HG02623 (cell line): ENCODE data around the gene CCDC117.
"Not testable (repeated sequence)": the region's sequence is repeated elsewhere in the genome, so short reads cannot be mapped to it uniquely, and the experiment has no call there.

Experiments used
- ATAC-seq: cut with Tn5 transposase; IDR thresholded peaks from one replicate; pipeline ENCODE4 v1.9.1; 2021; ENCODE audit warnings: moderate library complexity; ENCODE audit not compliant: unreplicated experiment

The CCDC117 gene

DNA sequence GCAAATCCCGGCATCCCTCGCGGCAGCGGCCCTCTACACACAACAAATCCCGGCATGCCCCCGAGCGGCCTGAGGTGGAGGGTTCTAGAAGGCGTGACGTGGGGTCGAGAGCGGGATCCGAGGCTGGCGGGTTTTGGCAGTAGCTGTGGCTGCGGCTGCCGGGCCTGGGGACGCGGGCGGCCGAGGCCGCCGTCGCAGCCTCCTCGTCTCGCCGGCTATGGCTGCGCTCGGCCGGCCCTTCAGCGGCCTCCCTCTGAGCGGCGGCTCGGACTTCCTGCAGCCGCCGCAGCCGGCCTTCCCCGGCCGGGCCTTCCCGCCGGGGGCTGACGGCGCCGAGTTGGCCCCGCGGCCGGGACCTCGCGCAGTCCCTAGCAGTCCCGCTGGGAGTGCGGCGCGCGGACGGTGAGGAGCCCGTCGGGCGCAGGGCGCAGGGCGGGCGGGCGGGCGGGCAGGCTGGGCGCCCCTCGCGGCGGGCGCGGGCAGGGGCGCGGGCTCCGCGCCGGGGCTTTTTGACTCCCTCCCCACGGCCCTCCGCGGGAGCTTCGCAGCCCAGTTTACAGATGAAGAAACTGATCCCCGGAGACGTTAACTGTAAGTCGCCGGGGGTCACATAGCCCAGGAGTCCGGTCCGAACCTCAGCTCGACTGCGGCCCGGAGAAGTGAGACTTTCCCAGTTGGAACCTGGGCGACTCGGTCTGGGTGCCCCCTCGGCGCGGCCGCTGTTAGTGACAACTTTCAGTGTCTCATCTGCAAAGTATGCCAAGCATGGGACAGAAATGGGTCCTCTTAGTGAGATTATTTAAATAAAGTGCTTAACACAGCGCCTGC, at the start of gene CCDC117:
CCDC117 (plus strand) TSS at position 63 of the 828 bp plus-strand sequence; CDS start at position 218, 155 bp downstream.
- peak; percentile 84 for ATAC-seq

- ATAC-seq: no peak
Measured at GRCh38 chr22:28728002-28728401, 44.5 kb upstream of the CCDC117 start.

DNA sequence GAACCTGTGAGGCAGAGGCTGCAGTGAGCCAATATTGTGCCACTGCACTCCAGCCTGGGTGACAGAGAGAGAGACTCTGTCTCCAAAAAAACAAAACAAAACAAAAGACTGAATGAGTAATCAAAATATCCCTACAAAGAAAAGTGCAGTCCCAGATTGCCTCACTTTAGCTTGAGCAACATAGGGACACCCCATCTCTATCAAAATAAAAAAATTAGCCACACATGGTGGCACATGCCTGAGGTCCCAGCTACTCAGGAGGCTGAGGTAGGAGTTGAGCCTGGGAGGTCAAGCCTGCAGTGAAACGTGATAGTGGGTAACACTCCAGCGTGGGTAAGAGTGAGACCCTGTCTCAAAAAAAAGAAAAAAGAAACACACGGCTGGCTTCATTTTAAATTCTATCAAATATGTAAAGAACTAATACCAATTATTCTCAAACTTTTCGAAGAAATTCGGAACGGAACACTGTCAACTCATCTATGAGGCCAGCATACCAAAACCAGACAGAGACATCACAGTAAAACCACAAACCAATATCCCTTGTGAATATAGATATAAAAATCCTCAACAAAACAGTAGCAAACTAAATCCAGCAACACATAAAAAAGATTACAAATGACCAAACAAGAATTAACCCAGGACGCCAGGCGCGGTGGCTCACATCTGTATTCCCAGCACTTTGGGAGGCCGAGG, 43.7 kb upstream of the CCDC117 start:
- no peak for ATAC-seq

DNA sequence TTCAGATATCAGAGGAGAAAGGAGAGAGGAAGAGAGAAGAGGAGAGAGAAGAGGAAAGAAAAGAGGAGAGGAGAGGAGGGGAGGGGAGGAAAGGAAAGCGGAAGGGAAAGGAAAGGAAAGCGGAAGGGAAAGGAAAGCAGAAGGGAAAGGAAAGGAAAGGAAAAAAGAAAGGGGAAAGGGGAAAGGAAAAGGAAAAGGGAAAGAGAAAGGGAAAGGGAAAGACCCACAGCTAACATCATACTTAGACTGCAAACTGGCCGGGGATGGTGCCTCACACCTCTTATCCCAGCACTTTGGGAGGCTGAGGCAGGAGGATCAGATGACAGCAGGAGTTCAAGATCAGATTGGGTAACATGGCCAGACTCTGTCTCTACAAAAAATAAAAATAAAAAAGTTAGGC, 42.3 kb upstream of the CCDC117 start:
- no peak for ATAC-seq

- ATAC-seq: no peak
Measured at GRCh38 chr22:28734393-28734792, 38.1 kb upstream of the CCDC117 start.

- no peak for ATAC-seq
Measured at GRCh38 chr22:28736301-28737155, 36.0 kb upstream of the CCDC117 start.

DNA sequence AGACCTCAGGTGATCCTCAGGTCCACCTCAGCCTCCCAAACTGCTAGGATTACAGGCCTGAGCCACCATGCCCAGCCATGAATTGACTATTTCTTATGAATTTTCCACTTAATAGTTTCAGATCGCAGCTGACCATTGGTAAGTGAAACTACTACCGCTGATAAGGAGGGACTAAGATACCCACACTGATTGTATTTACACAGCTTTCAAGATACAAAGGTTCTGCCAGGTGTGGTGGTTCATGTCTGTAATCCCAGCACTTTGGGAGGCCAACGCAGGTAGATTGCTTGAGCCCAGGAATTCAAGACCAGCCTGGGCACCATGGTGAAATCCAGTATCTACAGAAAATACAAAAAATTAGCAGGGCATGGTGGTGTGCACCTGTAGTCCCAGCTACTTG, 34.8 kb upstream of the CCDC117 start:
- no peak for ATAC-seq

GRCh38 chr22:28738876-28739275, 33.6 kb upstream of the CCDC117 start:
- ATAC-seq: not testable (repeated sequence)

DNA sequence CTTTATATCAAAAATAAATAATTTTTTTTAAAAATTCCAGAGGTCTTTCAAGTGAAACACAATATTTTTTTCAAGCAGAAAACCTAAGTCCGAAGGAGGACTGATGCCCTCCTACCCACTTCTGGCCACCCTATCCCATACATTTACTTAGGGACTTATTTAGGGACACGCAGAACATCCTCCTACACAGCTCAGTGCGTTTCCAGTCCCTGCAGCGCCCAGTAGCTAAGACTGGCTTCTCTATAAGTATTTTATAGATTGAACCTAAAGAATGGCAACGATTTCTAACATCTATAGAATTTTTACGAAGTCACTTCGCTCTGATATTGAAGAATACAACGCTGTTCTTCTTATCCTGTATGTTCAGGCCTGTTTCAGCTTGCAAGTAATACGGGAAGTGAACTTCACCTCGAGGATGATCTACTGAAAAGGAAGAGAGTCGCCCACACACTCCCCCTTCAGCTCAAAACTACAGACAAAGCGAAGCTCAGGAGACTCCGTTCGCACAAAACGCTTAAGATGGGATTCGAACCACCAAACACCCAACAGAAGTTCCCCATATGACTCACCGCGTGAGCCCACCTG, 31.2 kb upstream of the CCDC117 start:
- ATAC-seq: no peak

DNA sequence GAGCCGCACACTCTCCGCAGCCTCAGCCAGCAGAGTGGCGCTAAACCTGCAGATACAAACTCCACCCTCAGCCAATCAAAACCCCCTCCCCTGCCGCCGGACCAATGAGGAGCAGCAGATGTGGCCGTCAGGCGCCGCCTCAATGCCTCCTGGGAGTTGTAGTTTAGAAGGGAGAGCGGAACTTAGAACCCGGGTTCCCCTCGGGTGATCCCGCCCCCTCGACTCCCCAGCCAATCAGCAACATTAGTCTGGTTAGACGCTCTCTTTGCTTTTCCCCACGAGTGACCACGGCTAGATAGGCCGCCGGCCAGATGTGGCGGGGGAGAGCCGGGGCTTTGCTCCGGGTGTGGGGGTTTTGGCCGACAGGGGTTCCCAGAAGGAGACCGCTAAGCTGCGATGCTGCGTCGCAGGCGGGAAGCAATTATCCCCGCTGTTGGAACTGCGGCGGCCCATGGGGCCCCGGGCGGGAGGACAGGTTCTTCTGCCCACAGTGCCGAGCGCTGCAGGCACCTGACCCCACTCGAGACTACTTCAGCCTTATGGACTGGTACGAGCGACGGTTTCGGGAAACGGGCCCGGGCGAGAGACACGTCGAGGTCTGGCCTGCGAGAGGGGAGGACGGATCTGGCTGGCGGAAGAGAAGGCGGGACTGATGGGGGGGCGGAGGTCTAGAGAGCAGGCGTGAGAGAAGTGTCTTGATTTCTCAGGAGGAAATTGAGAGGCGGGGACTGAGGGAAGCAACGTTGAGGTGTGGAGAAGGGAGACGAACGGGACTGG, 30.5 kb upstream of the CCDC117 start, which contains the start of the genes CHEK2 and HSCB:
CHEK2 (minus strand) TSS at position 36 of the 777 bp plus-strand sequence. CDS start 7,099 bp downstream, outside the sequence.
HSCB (plus strand) TSS at position 255 of the 777 bp plus-strand sequence; CDS start at position 312, 57 bp downstream.
- ATAC-seq: peak; percentile 91

GRCh38 chr22:28742562-28742962, 29.9 kb upstream of the CCDC117 start:
- ATAC-seq: no peak

DNA sequence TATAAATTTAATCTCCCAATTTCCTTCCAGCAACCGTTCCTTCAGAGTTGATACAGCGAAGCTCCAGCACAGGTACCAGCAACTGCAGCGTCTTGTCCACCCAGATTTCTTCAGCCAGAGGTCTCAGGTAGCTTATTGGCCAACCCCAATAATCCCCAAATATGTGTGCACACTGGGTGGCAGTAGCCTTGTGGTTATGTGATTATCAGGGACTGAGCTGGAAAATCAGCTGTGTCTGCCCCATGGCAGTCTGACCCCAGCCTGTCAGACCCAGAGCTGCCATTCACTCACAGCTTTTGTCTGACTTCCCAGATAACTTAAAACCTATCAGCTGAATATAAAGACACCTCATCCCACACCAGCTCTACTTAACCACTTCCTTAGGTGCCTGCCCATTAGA, 28.6 kb upstream of the CCDC117 start:
- no peak for ATAC-seq

GRCh38 chr22:28750471-28750881, 22.0 kb upstream of the CCDC117 start:
- no peak for ATAC-seq

DNA sequence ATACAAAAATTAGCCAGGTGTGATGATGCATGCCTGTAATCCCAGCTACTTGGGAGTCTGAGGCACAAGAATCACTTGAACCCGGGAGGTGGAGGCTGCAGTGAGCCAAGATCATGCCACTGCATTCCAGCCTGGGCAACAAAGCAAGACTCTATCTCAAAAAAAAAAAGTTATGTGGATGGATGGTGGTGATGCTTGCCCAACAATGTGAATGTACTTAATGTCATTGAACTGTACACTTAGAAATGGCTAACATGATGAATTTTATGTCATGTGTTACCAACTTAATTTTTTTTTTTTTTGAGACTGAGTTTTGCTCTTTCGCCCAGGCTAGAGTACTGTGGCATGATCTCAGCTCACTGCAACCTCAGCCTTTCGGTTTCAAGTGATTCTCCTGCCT, 18.0 kb upstream of the CCDC117 start:
- ATAC-seq: not testable (repeated sequence)

DNA sequence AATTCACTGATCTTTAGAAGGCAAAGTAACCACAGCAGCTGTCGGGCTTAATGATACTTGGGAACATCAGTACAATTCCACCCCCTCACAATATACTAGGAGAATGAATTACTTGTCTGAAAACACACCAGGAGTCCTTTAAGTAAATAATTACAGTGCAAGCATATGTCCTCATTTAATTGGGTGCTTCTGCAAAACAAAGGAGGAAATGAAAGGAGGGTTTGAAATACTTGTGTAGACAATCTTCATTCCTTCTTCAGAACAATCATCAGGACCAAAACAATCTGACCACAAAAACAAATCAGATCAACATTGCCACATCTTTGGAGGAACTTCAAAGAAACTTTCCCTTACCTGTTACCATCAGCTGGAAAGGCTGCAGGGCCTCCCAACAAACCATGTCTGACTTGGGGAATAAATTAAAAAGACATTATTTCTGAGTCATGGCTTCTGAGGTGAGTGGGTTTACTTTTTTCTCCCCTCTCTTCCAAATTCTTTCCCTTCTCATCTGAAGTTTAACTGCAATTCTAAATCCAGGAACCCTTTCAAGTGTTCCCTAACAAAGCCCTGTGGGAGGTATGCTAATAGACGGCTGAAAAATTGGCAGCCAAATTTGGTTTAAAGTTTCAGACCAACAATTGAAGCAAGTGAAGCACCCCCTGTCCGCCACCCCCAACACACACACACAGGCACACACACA, 12.5 kb upstream of the CCDC117 start:
- no peak for ATAC-seq

- ATAC-seq: no peak
Measured at GRCh38 chr22:28761449-28761755, 11.1 kb upstream of the CCDC117 start.

DNA sequence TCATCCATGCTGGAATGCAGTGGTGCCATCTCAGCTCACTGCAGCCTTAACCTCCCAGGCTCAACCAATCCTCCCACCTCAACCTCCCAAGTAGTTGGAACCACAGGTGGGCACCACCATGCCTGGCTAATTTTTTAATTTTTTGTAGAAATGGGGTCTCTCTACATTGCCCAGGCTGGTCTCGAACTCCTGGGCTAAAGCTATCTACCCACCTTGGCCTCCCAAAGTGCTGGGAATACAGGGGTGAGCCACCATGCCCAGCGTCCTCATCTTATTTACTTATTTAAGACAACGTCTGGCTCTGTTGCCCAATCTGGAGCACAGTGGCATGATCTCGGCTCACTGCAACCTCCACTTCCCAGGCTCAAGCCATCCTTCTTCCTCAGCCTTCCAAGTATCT, 10.5 kb upstream of the CCDC117 start:
- not testable (repeated sequence) for ATAC-seq

DNA sequence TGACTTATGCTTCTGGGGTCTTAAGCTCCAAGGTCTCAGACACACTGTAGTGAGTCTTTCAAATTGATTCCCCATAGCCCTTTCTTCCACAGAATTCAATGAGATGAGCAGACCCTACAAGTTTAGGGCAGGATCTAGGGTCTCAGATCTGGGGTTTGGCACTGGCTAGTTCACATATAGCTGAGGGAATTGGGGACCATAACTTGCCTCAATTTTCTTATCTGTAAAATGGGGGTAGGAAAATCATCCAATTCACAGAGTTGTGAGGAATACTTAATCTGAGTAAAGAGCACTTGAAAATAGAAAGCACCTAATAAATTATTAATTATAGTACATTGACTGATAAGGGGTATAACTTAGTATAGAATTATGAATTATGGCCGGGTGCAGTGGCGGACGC, 5.9 kb upstream of the CCDC117 start:
- no peak for ATAC-seq

- ATAC-seq: no peak
Measured at GRCh38 chr22:28768701-28769393, 3.6 kb upstream of the CCDC117 start.
